DMS114 treated with DMSO at 0.1 percent for 48 hours (cell line): ENCODE results near the gene ESYT2.

ENCODE experiments used
- DNase-seq: peaks from one replicate; lab custom pipeline; 2025; ENCODE audit not compliant: unreplicated experiment; lab: John Stamatoyannopoulos, UW

Gene ESYT2

DNA sequence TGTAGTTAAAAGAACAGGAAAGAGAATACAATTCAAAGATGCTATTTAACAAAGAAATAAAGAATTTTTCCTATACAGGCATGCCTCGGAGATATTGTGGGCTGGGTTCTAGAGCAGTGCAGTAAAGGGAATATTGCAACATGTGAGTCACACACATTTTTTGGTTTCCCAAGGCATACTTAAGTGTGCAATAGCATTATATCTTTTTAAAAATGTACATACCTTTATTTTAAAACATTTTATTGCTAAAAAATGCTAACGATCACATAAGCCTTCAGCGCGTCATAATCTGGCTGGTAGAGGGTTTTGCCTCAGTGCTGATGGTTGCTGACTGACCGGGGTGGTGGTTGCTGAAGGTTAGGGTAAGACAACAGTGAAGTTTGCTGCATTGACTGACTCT lies 54.4 kb downstream of the ESYT2 start:
- no peak for DNase-seq

DNA sequence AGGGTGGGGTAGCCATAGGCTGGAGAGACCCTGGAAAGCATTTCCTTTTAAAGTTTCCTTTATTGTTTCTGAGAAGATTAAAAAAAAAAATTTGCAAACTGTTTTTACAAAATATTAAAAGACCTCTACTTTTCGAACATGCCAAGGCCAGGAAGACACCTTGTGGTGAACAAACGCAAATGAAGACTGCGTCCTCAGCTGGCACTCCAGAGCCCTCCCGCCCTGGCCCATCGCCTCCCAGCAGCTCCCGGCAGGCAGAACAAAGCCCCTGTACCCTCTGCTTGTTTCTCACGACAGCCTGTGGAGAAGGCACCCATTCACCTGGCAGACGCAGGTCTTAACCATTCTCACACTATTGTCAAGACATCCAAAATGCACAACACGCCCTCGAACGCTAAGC lies 56.4 kb downstream of the ESYT2 start:
- DNase-seq: no peak

DNA sequence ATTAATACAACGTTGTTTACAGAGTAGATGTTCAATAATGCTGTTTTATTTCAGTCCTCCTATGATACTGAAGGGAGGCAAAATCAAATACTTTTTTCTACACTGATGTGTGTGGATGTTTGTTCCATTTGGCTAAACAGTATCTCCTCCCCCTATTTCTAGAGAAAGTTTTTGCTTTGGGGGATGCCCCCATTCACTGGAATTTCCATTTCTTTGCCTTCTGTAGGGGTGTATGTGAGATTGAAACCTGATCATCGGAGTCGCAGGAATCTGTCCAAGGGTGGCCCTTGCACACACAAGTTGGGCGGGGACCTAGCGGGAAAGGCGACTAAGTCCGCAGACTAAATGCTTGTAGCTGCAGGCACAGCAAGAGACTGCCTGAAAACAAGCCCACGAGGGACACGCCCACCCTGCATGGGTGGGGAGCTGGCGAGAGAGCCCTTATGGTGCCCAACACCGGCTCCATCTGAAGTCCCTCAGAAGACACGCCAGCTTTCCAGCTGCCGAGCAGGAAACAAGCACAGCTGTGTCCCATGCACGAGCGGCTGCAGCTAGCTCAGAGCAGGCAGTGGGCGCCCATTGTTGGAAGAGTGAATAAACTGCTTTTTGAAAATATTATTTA lies 58.0 kb downstream of the ESYT2 start:
- no peak for DNase-seq

DNA sequence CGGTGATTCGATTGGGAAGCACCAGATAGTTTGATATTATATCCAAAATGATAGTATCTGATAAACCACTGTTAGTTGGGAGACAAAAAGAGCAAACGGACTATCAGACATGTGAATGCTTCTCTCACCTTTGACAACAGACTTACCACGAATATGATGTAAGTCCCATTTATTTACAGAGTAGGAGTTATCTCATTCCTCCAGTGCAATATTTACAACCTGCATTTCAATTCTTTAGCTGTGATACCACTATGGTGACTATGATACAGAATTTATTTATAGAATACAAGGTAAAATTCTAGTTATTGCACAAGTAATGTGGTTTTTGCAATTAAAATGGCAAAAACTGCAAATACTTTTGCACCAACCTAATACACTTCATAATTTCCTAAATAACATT lies 61.6 kb downstream of the ESYT2 start:
- DNase-seq: no peak

DNA sequence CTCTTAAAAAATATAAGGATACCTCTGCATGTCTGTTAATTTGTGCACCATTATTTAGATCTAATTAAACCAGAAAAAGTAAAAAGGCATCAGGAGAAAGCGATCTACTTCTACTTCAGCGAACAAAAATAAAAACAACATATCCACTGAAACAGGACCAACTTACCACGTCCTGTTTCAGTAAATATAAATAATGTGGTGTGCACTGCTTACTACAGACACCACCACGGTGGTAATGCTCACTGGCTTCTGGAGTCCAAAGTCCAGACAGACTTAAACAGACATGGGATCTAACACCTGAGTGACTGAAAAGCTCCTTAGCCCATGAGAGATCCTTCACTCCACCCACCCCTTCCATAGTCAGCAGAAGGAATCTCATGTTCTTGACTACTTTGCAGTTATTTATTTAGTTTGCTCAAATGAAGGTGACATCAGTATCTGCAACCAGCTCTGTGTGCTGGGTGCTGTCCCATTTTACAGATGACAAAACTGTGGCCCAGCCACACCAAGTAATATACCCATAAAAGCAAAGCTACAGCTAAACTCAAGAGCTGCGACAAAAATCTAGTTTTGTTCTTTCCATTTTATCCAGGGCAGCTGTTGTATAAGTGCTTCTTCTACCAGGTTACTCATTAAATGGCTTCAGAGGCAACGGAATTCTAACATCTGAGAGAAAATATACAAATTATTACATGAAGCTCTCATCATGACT lies 62.6 kb downstream of the ESYT2 start:
- no peak for DNase-seq

DNA sequence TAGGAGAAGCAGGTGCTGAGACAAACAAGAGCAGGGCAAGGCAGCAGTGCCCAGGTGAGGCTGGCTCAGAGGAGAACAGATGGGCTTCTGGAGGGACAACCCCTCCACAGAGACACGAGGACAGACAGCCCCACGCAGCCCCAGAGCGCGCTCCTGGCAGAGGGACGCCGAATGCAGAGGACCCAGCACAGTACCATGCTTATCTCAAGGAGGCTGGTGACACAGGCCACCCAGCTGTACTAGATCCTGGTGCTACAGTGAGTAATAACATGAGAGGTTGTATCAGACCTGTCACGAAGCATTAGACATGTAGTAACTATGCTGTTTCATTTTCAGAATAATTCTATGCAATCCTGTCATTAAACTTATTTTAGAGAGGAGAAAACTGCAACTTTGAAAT lies 64.3 kb downstream of the ESYT2 start:
- DNase-seq: no peak

DNA sequence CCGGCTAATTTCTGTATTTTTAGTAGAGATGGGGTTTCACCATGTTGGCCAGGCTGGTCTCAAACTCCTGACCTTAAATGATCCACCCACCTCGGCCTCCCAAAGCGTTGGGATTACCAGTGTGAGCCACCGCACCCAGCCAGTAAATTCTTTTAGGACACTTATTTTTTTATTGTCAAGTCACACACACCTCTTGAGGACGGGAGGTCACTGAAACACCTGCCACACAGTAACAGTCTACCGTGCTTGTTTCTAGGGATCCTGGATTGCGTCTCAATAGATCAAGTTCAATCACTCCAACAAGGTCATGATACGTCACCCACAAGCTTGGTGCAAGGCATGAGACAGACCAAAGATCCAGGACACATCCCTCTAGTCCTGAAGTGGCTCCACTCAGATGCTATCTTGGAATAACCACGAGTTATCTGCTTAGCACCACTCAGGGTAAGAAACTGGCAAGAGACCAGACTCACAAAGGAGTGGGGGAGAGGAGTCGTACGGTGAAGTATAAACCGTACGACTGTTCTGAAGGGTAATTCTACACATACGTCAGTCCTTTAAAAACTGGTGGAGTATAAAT lies 65.8 kb downstream of the ESYT2 start:
- no peak for DNase-seq

DNA sequence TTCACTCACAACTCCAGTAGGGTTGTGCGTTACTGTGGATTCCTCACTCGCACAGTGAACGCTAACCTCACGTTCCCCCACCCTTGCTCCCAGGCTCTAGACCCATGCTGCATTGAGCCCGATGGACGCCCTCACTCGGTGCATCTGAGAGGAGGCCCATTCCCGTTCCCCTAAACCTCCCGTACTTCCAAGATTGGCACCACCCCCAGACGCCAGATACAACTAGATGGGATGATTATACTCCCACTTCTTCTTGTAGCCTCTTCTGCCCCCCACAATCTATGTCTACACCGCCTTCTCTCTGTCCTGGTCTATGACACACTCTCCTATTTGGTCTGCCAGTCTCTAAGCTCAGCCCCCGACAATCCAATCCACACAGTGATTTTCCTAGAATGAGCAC lies 67.4 kb downstream of the ESYT2 start:
- DNase-seq: no peak

DNA sequence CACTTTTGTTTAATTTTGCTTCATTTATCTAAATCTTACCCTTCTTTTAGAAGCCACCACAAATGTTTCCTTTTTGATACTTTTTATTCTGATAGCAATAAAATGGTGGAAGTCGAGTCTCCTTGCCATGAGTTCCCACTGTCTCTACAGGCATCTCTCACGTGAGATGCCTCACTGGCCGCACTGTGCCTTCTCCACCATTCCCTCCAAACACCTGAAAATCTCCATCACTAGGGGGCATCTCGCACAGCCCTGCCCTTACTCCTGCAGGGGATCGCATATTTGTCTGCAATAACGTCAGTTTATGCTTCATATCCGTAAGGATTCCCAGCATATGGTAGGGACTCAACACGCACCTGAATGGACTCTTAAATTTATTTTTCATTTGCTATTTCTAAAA lies 68.4 kb downstream of the ESYT2 start:
- DNase-seq: no peak

DNA sequence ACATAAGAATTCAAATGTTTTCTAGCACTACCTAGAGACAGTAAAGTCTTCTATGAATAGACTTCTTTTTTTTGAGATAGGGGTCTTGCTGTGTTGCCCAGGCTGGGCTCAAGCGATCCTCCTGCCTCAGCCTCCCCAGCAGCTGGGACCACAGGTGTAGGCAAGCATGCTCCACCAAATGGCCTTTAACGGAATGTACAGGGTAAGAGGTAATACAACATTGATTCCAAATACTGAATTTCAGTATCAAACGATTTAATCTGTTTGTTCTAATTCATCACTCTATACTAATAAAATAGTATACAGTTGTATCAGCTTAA lies 68.9 kb downstream of the ESYT2 start:
- DNase-seq: no peak

DNA sequence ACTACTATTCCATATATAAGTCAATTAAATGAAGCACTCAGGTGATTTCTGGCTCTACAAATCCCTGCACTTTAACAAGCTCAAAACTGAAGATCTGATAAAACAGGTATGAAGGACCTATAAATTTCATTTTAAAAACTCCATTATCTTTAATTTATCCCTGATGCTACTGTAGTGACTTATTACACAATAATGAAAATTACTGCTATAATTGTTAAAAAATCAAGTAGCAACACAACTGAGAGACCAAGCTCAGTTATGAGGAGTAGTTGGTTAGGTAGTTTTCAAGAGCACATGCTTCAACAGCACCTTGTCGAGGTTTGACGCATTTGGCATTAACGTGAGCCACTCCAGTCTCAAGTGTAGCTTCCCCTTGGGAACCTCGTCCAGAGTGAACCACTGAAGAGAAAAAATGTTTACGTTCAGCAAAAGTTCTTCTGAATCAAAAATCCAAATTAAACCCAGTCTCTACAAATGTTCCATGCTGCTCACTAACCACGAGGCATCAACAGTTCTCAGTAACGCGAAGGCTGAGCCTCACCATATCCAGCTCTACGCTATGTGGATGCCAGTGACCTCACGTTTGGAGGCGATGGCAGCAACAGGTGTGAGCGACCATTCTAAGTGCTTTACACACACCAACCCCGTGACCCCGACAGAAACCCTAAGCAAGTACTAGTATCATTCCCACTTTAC lies 69.4 kb downstream of the ESYT2 start:
- no peak for DNase-seq

DNA sequence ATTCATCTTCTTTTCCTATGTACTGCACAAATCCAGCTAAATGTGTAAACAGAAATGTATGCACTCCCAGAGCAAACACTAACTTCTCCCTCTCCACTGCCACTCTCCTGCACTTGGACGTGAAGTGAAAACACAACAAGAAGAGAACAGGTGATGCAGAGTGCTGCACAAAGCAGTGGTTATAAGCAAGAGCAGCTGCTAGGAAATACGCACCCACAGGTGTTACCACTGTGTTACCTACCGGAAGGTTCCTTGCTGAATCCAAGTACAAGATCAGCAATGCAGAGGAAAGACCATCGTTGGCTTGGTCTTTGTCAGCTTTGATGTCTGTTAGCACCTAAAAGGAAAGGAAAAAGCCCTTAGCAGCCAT lies 70.1 kb downstream of the ESYT2 start:
- DNase-seq: no peak

DNA sequence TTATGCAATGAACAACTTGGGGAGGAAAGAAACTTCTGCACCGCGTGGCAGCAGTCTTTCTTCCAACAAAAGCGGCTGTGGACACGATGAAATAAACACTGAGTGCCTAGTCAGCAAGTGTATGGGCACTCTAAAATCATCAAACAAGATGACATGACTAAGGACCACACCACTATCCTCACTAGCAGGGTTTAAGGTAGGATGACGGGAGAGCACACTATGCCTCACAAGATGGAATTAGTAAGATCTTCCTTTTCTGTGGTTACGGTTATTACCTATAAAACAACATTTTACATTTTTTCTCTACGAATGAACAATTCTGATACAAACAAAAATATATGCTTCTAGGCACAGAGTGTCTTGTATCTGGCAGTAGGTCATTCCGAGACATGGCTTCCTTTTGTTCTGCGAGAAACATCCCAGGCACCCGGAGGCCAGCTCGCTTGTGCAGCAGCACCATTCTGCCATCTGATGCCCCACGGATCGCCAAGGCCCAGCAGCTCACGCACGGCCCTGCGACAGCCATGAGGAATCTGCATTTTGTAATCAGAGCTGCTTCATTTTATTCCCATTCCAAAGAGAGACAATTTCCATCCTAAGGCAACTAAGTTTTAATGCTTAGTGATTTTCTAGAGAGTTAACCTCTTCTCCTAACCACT lies 70.6 kb downstream of the ESYT2 start:
- no peak for DNase-seq

DNA sequence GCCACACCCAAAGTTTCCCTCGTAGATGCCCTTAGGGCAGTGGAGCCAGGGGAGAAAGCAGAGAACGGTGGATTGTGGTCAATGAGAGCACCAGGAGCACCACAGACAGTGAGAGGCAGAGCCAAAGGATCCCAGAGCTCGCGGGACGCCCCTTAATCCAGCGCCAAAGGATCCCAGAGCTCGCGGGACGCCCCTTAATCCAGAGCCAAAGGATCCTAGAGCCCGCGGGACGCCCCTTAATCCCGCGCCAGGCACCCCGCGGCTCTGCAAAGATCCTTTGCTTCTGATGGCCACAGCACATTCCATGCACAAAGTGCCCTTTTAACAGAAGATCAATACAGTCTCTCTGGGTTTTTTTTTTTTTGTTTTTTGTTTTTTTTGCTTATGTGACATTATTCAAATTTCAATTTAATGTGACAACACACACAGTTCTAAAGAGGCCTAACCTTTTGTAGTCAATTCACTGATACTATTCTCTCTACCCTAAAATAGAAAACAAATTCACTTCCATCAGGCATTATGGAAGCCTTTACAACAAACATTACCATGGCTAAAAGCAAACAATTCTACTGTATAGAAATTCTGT lies 71.8 kb downstream of the ESYT2 start:
- no peak for DNase-seq

DNA sequence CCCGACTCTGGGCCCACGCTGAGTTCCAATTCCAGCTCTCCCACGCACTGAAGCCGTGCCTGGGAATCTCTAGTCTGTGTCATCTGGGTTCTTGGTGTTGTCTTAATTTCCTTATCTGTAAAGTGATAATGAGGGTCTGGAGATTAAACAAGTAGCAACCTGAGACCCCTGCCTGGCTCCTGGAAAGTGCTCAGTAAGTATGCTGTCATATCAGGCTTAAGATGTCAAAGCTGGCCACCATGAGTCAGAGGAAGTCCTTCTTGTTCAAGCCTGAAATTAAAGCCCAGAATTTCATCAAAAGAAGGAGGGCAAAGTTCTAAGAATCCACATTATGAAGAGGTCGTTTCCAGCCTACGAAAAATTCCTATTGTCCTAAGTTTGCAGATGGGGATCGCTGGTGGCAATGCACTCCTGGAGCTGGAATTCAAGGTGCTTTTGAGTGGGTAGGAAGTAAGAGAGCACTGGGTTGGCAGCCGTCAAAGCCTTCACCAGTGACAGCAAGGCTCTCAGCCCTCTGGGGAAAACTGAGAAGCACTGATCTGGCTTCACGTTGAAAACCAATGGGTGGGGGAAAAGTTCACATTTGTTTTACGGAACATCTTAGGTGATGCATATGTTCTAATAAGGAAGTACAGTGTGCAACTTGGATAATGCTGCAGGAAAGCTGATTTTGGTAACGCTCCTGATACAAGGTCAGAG lies 74.4 kb downstream of the ESYT2 start:
- DNase-seq: no peak

DNA sequence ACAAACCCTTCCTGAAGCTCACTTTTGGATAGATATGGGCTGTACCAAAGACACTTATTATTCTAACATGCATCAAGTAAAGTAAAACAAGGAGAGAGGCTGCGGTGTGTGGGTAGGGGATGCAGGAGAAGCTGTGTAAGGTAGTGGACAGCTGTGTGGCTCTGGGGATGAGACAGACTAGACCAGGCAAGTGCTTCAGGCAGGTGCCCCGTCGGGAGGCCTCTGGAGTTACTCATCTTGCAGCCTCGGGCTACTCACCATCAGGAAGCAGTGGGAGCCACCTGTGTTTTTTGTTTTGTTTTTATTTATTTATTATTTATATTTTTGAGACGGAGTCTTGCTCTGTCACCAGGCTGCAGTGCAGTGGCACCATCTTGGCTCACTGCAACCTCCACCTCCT lies 75.4 kb downstream of the ESYT2 start:
- DNase-seq: no peak

DNA sequence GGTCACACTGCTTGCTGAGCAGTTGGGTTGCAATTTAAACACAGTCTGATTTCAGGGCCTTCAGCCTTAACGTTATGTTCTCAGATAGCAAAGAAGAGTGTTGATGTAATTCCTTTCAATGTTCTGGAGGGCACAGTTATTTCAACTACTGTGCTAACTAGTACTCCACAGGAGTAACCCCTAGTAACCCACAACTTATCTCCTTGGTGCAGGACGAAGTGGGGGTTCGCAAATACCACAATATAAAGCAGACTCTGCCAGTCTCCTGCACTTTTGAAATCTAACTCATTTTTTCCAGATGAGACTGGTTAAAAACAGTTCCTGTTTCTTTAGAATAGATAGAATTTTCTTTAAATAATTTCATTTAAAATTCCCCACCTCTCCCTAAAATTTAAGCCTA lies 77.6 kb downstream of the ESYT2 start:
- DNase-seq: no peak

DNA sequence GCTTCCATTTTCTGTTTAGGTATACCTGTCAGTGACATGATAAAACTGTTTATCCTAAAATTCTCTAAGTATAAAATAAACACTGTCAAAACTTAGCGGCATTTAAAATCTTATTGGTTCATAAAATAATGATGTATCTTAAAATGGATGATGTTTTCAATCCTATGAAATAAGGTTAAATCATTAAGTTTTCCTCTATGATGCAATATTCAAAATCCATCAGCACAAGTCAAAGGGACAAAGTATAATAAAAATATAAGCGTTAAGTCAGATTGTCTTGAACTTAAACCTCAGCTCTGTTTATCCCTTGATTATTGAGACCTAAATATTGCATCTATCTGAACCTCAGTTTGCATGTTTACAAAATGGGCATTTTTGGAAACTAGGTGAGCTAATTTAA lies 78.1 kb downstream of the ESYT2 start:
- DNase-seq: no peak

DNA sequence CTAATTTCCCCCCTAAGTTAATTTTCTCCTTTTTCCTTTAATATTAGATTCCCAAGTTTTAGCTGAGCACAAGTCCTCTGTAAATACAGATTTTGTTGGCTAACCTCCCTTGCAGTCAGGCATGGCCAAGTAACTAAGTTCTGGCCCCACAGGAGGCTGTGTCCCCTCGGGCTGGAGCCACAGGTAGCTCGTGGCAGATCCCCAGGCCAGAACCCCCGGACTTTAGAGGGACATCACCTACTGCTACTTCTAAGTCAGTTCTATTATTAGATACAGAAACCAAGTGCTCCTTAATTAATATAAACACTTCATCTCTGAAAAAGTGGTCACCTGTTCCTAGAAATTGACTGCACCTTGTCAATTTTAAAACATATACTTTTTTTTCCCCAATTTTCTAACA lies 78.6 kb downstream of the ESYT2 start:
- DNase-seq: no peak

DNA sequence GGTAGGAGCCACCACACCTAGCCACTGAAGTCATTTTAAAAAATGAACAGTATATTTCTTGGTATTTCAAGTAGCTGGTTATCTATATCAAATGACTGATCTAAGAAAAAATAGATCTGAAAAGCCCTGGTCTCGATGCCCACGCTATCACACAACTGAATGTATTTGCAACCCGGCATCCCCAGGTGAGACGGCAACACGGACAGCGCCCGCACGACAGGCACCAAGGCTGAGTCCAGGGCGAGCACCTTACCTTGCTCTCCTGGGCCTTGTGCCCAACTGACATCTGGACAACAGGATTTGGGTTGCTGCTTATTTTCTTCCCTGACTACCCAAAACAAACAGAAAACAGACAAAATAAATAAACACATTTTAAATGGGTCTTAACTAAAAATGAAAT lies 79.9 kb downstream of the ESYT2 start:
- DNase-seq: no peak

DNA sequence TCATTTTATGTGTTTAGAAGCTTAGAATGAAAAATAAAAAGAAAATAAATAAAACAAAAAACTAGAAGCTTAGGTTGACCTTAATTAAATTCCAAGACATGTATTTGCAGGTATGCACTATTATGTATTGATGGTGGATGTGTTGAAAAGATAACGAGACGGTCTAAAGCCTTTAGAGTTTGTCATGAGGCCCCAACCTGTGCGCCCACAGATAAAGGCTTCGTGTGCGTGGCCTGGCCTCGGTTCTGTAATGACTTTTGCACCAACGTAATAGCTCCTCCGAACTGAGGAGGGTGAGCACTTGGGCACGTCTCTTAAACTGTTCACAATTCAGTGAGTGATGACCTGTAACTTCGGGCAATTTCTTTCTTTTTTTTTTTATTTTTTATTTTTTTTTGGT lies 81.0 kb downstream of the ESYT2 start:
- DNase-seq: no peak
